HepG2 (cell line): ENCODE measurements around the gene TYROBP. TPM values are rescaled to one million over a fixed set of nuclear protein-coding genes. Genes with fewer than 3 reads are reported as not detected.

Source experiments
- ARNT ChIP-seq: fragments of 450-650 bp; IDR thresholded peaks from 2 replicates; pipeline ENCODE4 v1.6.1; 2017
- CAMTA2 ChIP-seq: sonication (generic); formaldehyde crosslinking; IDR thresholded peaks from 2 replicates; pipeline ENCODE4 v1.4.0; 2020; ENCODE audit warnings: mild to moderate bottlenecking, missing genetic modification reagents, borderline replicate concordance
- HCFC1 ChIP-seq: fragments of 150-350 bp; IDR thresholded peaks from 2 replicates; pipeline ENCODE4 v1.6.1; 2014; ENCODE audit warnings: low read depth, low read length
- IKZF1 ChIP-seq: fragments of 450-650 bp; IDR thresholded peaks from 2 replicates; pipeline ENCODE4 v1.7.1; 2016
- IRX3 ChIP-seq: sonication (generic); formaldehyde crosslinking; IDR thresholded peaks from 2 replicates; pipeline ENCODE4 v1.8.1; 2023; ENCODE audit warnings: mild to moderate bottlenecking, low read depth, missing genetic modification reagents, borderline replicate concordance
- MBD4 ChIP-seq: IDR thresholded peaks from 2 replicates; pipeline ENCODE4 v1.6.1; 2012; ENCODE audit warnings: low read length, inconsistent platforms, borderline replicate concordance
- MEIS1 ChIP-seq: sonication (generic); formaldehyde crosslinking; IDR thresholded peaks from 2 replicates; pipeline ENCODE4 v1.9.0; 2021; ENCODE audit warnings: mild to moderate bottlenecking, missing genetic modification reagents, moderate library complexity, borderline replicate concordance
- MIXL1 ChIP-seq: IDR thresholded peaks from 2 replicates; pipeline ENCODE4 v1.6.1; 2016
- NR1H2 ChIP-seq: sonication (generic); formaldehyde crosslinking; IDR thresholded peaks from 2 replicates; pipeline ENCODE4 v1.8.1; 2022; ENCODE audit warnings: low read depth, missing genetic modification reagents, borderline replicate concordance
- NR3C1 ChIP-seq: sonication (generic); formaldehyde crosslinking; IDR thresholded peaks from 2 replicates; pipeline ENCODE4 v1.4.0; 2020; ENCODE audit warnings: missing genetic modification reagents
- PCBP2 ChIP-seq: fragments of 200-400 bp; formaldehyde crosslinking; optimal IDR thresholded peaks from 2 replicates; pipeline ENCODE3; 2018; ENCODE audit warnings: low read length, low read depth; ENCODE audit not compliant: poor library complexity, severe bottlenecking
- SOX5 ChIP-seq: IDR thresholded peaks from 2 replicates; pipeline ENCODE4 v1.6.1; 2016; ENCODE audit warnings: borderline replicate concordance
- SP140L ChIP-seq: sonication (generic); formaldehyde crosslinking; IDR thresholded peaks from 2 replicates; pipeline ENCODE4 v1.4.0; 2020; ENCODE audit warnings: missing genetic modification reagents, borderline replicate concordance
- SRY ChIP-seq: sonication (generic); formaldehyde crosslinking; IDR thresholded peaks from 2 replicates; pipeline ENCODE4 v1.8.0; 2022; ENCODE audit warnings: mild to moderate bottlenecking, missing genetic modification reagents
- TEAD3 ChIP-seq: optimal IDR thresholded peaks from 2 replicates; pipeline ENCODE3; 2016; ENCODE audit warnings: borderline replicate concordance
- THYN1 ChIP-seq: sonication (generic); formaldehyde crosslinking; IDR thresholded peaks from 2 replicates; pipeline ENCODE4 v1.8.1; 2023; ENCODE audit warnings: low read depth, mild to moderate bottlenecking, moderate library complexity, missing genetic modification reagents, borderline replicate concordance
- ZC3H13 ChIP-seq: sonication (generic); formaldehyde crosslinking; IDR thresholded peaks from 2 replicates; pipeline ENCODE4 v1.8.1; 2023; ENCODE audit warnings: mild to moderate bottlenecking, missing genetic modification reagents, moderate library complexity
- ZFP37 ChIP-seq: sonication (generic); formaldehyde crosslinking; IDR thresholded peaks from 2 replicates; pipeline ENCODE4 v1.4.0; 2020; ENCODE audit warnings: missing genetic modification reagents, borderline replicate concordance
- ZNF296 ChIP-seq: sonication (generic); formaldehyde crosslinking; conservative IDR thresholded peaks from 2 replicates; pipeline ENCODE4 v1.5.0; 2020; ENCODE audit warnings: mild to moderate bottlenecking, missing genetic modification reagents
- ZNF343 ChIP-seq: sonication (generic); formaldehyde crosslinking; IDR thresholded peaks from 2 replicates; pipeline ENCODE4 v1.4.0; 2020; ENCODE audit warnings: mild to moderate bottlenecking, missing genetic modification reagents
- ZNF354B ChIP-seq: sonication (generic); formaldehyde crosslinking; IDR thresholded peaks from 2 replicates; pipeline ENCODE4 v1.8.0; 2022; ENCODE audit warnings: mild to moderate bottlenecking, missing genetic modification reagents
- ZNF383 ChIP-seq: sonication (generic); formaldehyde crosslinking; IDR thresholded peaks from 2 replicates; pipeline ENCODE4 v1.4.0; 2020; ENCODE audit warnings: missing genetic modification reagents, mild to moderate bottlenecking, borderline replicate concordance
- ZNF772 ChIP-seq: sonication (generic); formaldehyde crosslinking; IDR thresholded peaks from 2 replicates; pipeline ENCODE4 v1.5.0; 2020; ENCODE audit warnings: mild to moderate bottlenecking, missing genetic modification reagents
- polyA plus RNA-seq, 8 experiments: library from polyadenylated mRNA; depleted of rRNA in 3 of 8; stranded (reverse) in 7 of 8; unstranded in 1 of 8; fragments of >200 nt; fragmentation: Illumina TruSeq in 4 of 8; extraction: Trizol in 4 of 8; gene quantifications; 2 replicates each; pipeline versions ENCODE4 v1.2.1 to v1.2.3, GENCODE V29; 2011 to 2016; ENCODE audit warnings: low read depth in 4 of 8, missing spikeins in 1 of 8, mixed read lengths in 1 of 8; ENCODE audit not compliant: insufficient read depth in 1 of 8
- total RNA-seq, 5 experiments: library from RNA; depleted of rRNA; stranded (reverse); fragments of >200 nt; fragmentation: Illumina TruSeq; extraction: Trizol; gene quantifications; 2 replicates each; pipeline ENCODE4 v1.2.3, GENCODE V29; 2016; ENCODE audit warnings: low read depth in 1 of 5
- TF ChIP-seq, protein P1 (sequence below): sonication (generic); formaldehyde crosslinking; IDR thresholded peaks from 2 replicates; pipeline ENCODE4 v1.4.0; 2020; ENCODE audit warnings: missing genetic modification reagents
- TF ChIP-seq, protein P2 (sequence below): sonication (generic); formaldehyde crosslinking; IDR thresholded peaks from 2 replicates; pipeline ENCODE4 v1.4.0; 2020; ENCODE audit warnings: missing genetic modification reagents, borderline replicate concordance

The TYROBP gene
- total and polyA plus RNA-seq, 2 of the 13 experiments (the other 11 are each of a cell fraction or from before 2014, with no cell fraction given), result not detected

DNA sequence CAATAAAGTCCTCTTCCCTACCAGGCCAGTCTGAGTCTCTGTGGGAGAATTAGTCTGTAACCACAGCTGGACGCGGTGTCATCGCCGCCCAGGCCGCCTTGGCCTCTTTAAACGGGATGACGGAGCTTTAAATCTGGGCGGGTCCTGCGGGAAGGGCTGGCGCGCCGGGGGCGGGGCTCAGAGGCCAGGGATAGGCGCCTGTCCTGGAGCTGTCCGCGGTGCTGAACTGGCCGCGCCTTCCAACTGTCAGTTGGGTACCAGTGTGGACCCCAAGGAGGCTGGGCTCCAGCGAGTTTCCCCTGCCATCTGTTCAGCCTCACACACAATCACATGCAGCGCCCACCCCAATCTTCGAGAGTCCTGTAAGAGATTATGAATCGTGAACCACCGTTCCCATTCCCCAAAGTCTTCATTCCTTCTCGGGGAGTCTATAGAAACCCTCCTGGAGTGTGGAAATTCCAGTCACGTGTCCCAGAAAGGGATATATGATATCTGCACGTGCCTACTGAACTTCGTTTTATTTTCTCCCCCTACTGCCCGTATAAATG lies 28.3 kb downstream of the TYROBP start (continued):
- TF ChIP-seq ZNF296 (CRISPR knock-in tag) (no peak), ZNF772 (CRISPR knock-in tag) (peak; percentile 76; the same call in 1 of the 2 replicates), SOX5 (CRISPR knock-in tag) (peak; percentile 64; the same call in 1 of the 2 replicates), NR3C1 (CRISPR knock-in tag) (no peak), PCBP2 (no peak), CAMTA2 (CRISPR knock-in tag) (peak; percentile 56; the same call in 1 of the 2 replicates), NR1H2 (0 out of 2 replicates have a peak, but pooled peaks have one; percentile 77), ZNF354B (CRISPR knock-in tag) (no peak), IKZF1 (no peak), SRY (CRISPR knock-in tag) (peak; percentile 96), ZNF383 (CRISPR knock-in tag) (no peak), HCFC1 (no peak), SP140L (CRISPR knock-in tag) (peak; percentile 93; the same call in 1 of the 2 replicates), TEAD3 (CRISPR knock-in tag) (peak; percentile 62), IRX3 (peak; percentile 85; the same call in 1 of the 2 replicates), ZC3H13 (CRISPR knock-in tag) (no peak), ZNF343 (peak; percentile 82; the same call in 1 of the 2 replicates), THYN1 (CRISPR knock-in tag) (no peak), MEIS1 (CRISPR knock-in tag) (no peak), ZFP37 (CRISPR knock-in tag) (0 out of 2 replicates have a peak, but pooled peaks have one; percentile 89), MIXL1 (CRISPR knock-in tag) (peak; percentile 59; the same call in 1 of the 2 replicates), MBD4 (no peak), ARNT (no peak)
- TF ChIP-seq, protein P1, sequence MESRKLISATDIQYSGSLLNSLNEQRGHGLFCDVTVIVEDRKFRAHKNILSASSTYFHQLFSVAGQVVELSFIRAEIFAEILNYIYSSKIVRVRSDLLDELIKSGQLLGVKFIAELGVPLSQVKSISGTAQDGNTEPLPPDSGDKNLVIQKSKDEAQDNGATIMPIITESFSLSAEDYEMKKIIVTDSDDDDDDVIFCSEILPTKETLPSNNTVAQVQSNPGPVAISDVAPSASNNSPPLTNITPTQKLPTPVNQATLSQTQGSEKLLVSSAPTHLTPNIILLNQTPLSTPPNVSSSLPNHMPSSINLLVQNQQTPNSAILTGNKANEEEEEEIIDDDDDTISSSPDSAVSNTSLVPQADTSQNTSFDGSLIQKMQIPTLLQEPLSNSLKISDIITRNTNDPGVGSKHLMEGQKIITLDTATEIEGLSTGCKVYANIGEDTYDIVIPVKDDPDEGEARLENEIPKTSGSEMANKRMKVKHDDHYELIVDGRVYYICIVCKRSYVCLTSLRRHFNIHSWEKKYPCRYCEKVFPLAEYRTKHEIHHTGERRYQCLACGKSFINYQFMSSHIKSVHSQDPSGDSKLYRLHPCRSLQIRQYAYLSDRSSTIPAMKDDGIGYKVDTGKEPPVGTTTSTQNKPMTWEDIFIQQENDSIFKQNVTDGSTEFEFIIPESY (CRISPR knock-in tag), result no peak; the same call in 1 of the 2 replicates
- TF ChIP-seq, protein P2, sequence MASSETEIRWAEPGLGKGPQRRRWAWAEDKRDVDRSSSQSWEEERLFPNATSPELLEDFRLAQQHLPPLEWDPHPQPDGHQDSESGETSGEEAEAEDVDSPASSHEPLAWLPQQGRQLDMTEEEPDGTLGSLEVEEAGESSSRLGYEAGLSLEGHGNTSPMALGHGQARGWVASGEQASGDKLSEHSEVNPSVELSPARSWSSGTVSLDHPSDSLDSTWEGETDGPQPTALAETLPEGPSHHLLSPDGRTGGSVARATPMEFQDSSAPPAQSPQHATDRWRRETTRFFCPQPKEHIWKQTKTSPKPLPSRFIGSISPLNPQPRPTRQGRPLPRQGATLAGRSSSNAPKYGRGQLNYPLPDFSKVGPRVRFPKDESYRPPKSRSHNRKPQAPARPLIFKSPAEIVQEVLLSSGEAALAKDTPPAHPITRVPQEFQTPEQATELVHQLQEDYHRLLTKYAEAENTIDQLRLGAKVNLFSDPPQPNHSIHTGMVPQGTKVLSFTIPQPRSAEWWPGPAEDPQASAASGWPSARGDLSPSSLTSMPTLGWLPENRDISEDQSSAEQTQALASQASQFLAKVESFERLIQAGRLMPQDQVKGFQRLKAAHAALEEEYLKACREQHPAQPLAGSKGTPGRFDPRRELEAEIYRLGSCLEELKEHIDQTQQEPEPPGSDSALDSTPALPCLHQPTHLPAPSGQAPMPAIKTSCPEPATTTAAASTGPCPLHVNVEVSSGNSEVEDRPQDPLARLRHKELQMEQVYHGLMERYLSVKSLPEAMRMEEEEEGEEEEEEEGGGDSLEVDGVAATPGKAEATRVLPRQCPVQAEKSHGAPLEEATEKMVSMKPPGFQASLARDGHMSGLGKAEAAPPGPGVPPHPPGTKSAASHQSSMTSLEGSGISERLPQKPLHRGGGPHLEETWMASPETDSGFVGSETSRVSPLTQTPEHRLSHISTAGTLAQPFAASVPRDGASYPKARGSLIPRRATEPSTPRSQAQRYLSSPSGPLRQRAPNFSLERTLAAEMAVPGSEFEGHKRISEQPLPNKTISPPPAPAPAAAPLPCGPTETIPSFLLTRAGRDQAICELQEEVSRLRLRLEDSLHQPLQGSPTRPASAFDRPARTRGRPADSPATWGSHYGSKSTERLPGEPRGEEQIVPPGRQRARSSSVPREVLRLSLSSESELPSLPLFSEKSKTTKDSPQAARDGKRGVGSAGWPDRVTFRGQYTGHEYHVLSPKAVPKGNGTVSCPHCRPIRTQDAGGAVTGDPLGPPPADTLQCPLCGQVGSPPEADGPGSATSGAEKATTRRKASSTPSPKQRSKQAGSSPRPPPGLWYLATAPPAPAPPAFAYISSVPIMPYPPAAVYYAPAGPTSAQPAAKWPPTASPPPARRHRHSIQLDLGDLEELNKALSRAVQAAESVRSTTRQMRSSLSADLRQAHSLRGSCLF (CRISPR knock-in tag), result peak; percentile 92; the same call in 1 of the 2 replicates
